Small intestine (tissue), 7 donors: ENCODE data around the gene SNX25. TPM values are rescaled to one million over a fixed set of nuclear protein-coding genes. Genes with fewer than 3 reads are reported as not detected.

Experiments
- DNase-seq, 2 donors: peaks; one replicate each; pipeline versions ENCODE4 v3.0.0 to v3.0.0-alpha.2; 2013
- FAIRE-seq: peaks from 2 replicates; lab custom pipeline; 2012; peaks lifted over from hg19 to GRCh38; lab: Jason Lieb, UNC
- H3K27ac ChIP-seq, 3 donors: one replicate each; pipeline ENCODE4 v1.5.1; 2013; ENCODE audit warnings: low read length in 2 of 3, mild to moderate bottlenecking in 2 of 3, control low read depth in 1 of 3, inconsistent platforms in 1 of 3, low read depth in 1 of 3, moderate library complexity in 1 of 3
- H3K27me3 ChIP-seq, 3 donors: one replicate each; pipeline ENCODE4 v1.6.1; 2013; ENCODE audit warnings: low read length in 3 of 3, inconsistent platforms in 1 of 3; ENCODE audit not compliant: control insufficient read depth in 3 of 3, insufficient read depth in 3 of 3
- H3K36me3 ChIP-seq, 3 donors: one replicate each; pipeline ENCODE4 v1.6.1; 2013; ENCODE audit warnings: low read length in 3 of 3, inconsistent platforms in 1 of 3, low read depth in 1 of 3, mild to moderate bottlenecking in 1 of 3, moderate library complexity in 1 of 3; ENCODE audit not compliant: control insufficient read depth in 3 of 3, insufficient read depth in 2 of 3
- H3K4me1 ChIP-seq, 3 donors: one replicate each; pipeline ENCODE4 v1.6.1; 2013; ENCODE audit warnings: low read length in 2 of 3, inconsistent platforms in 1 of 3, low read depth in 1 of 3, mild to moderate bottlenecking in 1 of 3, moderate library complexity in 1 of 3; ENCODE audit not compliant: control insufficient read depth in 3 of 3, insufficient read depth in 2 of 3
- H3K4me3 ChIP-seq, 3 donors: one replicate each; pipeline ENCODE4 v1.5.1; 2013; ENCODE audit warnings: low read length in 3 of 3, control low read depth in 1 of 3, inconsistent platforms in 1 of 3, low read depth in 1 of 3, mild to moderate bottlenecking in 1 of 3, moderate library complexity in 1 of 3
- H3K9me3 ChIP-seq, 2 donors: one replicate each; pipeline ENCODE4 v1.6.1; 2013; ENCODE audit warnings: low read depth in 1 of 2, low read length in 1 of 2; ENCODE audit not compliant: control insufficient read depth in 2 of 2, insufficient read depth in 1 of 2
- WGBS, 3 donors: extraction: QIAGEN DNeasy Blood & Tissue Kit; methylation state at CpG; one replicate each; pipeline ENCODE4 v1.1.7; 2013; 5-methylcytosine and 5-hydroxymethylcytosine counted together
- polyA plus RNA-seq, 4 donors: library from polyadenylated mRNA; stranded (reverse) in 3 of 4; unstranded in 1 of 4; fragments of 200-250 nt in 3 of 4; fragments of 120-200 nt in 1 of 4; gene quantifications; one replicate each; pipeline versions ENCODE4 v1.2.1 to v1.2.3, GENCODE V29; 2013
- donor health status: healthy with polysubstance abuse.
- donor health status: control.
- donor health status: control.
- donor health status: Bipolar disorder and iron deficiency.
- donor health status: healthy.

Gene SNX25
- polyA plus RNA-seq, 4 donors: 1.9 to 12.6 (median 3.7) TPM

DNA sequence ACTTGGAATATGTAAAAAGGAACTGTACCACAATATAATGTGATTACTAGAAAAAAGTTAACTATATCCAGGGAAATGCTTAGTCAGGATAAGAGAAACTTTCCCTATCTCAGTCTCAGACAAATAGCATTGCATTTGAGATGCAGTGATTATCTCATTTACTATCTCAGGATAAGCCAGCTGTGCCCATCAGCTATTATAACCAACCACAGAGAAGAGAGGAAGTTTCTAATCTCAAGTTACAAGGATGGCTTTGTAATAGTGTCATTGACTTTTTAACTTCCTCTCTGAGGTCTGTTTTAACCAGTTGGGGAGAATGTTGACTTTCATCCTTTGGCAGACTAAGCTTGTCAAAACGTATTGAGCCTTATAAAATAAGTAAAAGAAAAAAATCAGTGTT is 56.5 kb downstream of the SNX25 start:
- DNase-seq (no peak), FAIRE-seq (no peak)
- no peaks in the 10 kb centered on the region for H3K9me3 ChIP-seq
- WGBS, 3 donors: 51 to 69% (median 63%) methylated on average over 1 of the region's 1 CpG
- peaks cover 0 to 7% (median 4%) of the 10 kb centered on the region in 3 donors for H3K36me3 ChIP-seq
- H3K27me3 ChIP-seq: no peaks in the 10 kb centered on the region
- no peaks in the 10 kb centered on the region for H3K4me1 ChIP-seq
- H3K27ac ChIP-seq: no peak overlapping the region
- H3K4me3 ChIP-seq: no peak overlapping the region

DNA sequence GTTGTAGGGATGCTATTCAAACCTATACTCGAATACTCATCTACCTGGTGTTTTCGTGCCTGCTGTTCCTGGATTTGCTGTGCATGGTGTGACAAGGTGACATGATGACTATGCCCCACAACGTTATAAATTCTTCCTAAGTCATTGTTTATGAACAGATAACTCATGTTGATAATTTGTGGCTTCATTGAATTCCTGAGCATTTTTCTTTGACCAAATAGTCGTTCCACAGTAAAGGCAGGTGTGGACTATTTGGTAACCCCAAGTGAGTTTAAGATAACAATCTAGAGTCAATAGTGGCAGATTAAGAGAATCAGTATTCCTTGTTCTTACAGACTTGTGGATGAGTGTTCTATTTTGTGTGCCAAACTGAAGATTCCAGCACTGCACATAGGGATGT is 59.9 kb downstream of the SNX25 start:
- DNase-seq (no peak), FAIRE-seq (no peak)
- no peak overlapping the region for H3K4me3 ChIP-seq
- H3K27me3 ChIP-seq: no peaks in the 10 kb centered on the region
- H3K27ac ChIP-seq: no peak overlapping the region
- H3K9me3 ChIP-seq: no peaks in the 10 kb centered on the region
- peaks cover 0 to 7% (median 4%) of the 10 kb centered on the region in 3 donors for H3K36me3 ChIP-seq
- 65 to 68% (median 67%) methylated on average over 4 of the region's 4 CpGs for WGBS, 3 donors
- H3K4me1 ChIP-seq: no peaks in the 10 kb centered on the region

DNA sequence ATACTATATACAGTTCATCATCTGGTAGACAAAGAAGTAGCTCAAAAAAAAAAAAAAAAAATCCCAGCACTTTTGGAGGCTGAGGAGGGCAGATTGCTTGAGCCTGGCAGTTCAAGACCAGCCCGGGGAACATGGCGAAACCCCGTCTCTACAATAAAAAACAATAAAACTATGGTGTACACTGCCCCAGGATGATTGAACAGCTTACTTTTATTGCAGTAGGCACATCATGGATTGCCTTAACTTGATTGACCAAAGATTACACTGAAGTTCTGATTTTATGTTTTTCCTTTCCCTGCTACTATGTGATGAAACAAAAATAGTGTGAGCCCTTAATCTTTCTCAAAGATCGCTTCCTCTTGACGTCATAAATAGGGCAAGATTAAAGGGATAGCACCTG is 60.6 kb downstream of the SNX25 start:
- DNase-seq (no peak), FAIRE-seq (no peak)
- Histone ChIP-seq H3K36me3 (peaks cover 0 to 7% (median 3%) of the 10 kb centered on the region in 3 donors), H3K27me3 (no peaks in the 10 kb centered on the region), H3K9me3 (no peaks in the 10 kb centered on the region), H3K4me1 (no peaks in the 10 kb centered on the region), H3K27ac (no peak overlapping the region), H3K4me3 (no peak overlapping the region)
- WGBS, 3 donors: 81 to 88% (median 85%) methylated on average over 5 of the region's 5 CpGs

DNA sequence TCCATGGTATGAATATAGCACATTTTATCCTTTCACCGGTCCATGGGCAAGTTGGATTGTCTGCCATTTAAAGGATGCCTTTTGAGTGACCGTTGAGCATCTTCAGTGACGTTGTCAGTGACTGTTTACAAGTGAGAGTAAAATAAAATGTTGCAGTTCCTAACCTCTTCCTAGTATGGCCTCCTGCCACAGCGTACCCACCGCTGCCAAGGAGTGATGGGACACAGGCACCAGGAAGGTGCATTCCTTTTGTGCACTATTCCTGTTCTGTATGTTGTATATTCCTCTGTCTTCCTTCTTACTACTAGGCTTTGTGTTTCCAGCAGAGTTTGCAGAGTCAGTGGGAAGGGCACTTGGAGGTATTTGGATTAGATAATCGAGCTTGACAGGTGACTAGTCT is 61.5 kb downstream of the SNX25 start:
- Histone ChIP-seq H3K27ac (no peak overlapping the region), H3K4me1 (no peaks in the 10 kb centered on the region), H3K36me3 (peaks cover 0 to 7% (median 2%) of the 10 kb centered on the region in 3 donors), H3K9me3 (no peaks in the 10 kb centered on the region), H3K27me3 (no peaks in the 10 kb centered on the region), H3K4me3 (no peak overlapping the region)
- DNase-seq (no peak), FAIRE-seq (no peak)
- WGBS, 3 donors: 90 to 94% (median 94%) methylated on average over 6 of the region's 6 CpGs

DNA sequence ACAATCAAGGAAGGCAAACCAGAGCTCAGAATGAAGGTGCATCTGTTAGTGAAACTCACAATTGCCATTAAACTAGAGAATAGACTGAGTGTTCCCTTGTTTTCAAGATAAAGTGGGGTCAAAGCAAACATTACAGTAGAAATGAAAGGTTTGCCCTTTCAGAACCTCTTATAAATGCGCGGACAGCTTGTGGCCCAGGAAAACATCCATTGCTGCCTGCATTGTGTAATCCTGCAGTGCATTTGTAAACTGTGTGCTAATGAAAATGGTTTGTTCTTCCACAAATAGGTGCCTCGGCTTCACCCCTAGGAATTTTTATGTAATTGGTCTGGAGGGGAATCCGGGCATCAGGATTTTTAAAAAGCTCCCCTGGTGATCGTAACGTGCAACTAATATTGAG is 62.8 kb downstream of the SNX25 start:
- no peak for FAIRE-seq
- no peaks in the 10 kb centered on the region for H3K4me1 ChIP-seq
- WGBS, 3 donors: 96 to 98% (median 97%) methylated on average over 6 of the region's 6 CpGs
- DNase-seq: no peak
- H3K27me3 ChIP-seq: no peaks in the 10 kb centered on the region
- no peaks in the 10 kb centered on the region for H3K9me3 ChIP-seq
- H3K4me3 ChIP-seq: no peak overlapping the region
- H3K27ac ChIP-seq: no peak overlapping the region
- peaks cover 0 to 9% (median 2%) of the 10 kb centered on the region in 3 donors for H3K36me3 ChIP-seq

DNA sequence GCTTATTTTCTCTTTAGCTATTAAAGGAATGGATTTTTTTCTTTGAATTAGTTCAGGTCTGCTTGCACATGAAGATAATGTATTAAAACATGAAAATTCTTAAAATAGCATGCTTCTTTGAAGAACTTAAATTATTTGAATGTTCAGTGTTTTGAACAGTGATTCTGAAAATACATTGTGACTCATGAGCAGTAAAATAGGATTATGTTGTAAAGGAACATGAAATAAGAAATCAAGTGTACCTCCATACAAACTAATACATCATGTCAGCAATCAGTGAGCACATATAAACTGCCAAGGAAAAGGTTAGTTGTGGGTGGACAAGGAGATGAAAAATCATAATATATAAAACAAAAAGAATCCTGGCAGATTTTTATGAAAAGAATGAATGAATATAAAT is 66.1 kb downstream of the SNX25 start:
- peaks cover 0 to 9% (median 0%) of the 10 kb centered on the region in 3 donors for H3K36me3 ChIP-seq
- no peaks in the 10 kb centered on the region for H3K9me3 ChIP-seq
- H3K4me3 ChIP-seq: no peak overlapping the region
- H3K4me1 ChIP-seq: no peaks in the 10 kb centered on the region
- DNase-seq (no peak), FAIRE-seq (no peak)
- no peaks in the 10 kb centered on the region for H3K27me3 ChIP-seq
- H3K27ac ChIP-seq: no peak overlapping the region

DNA sequence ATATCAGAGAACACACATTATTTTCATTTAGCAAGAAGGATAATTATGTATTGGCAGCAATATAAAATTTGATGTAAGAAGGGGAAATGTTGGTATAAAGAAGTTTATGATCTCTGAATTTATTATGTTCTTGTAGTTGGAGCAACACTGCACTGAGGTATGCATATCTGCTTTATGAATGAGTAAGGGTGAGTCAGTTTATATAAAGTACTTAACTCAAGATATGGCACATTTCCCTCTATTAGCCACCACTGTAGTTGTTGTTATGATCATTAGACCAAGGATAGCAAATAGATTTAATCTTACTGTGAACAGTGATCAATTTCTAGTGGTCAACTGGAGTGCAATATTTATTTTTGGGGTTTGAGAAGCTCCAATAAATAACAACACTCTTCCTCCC is 66.6 kb downstream of the SNX25 start:
- H3K36me3 ChIP-seq: peaks cover 0 to 9% (median 0%) of the 10 kb centered on the region in 3 donors
- no peaks in the 10 kb centered on the region for H3K27me3 ChIP-seq
- H3K9me3 ChIP-seq: no peaks in the 10 kb centered on the region
- no peak overlapping the region for H3K27ac ChIP-seq
- H3K4me1 ChIP-seq: no peaks in the 10 kb centered on the region
- H3K4me3 ChIP-seq: no peak overlapping the region
- FAIRE-seq: no peak
- no peak for DNase-seq

DNA sequence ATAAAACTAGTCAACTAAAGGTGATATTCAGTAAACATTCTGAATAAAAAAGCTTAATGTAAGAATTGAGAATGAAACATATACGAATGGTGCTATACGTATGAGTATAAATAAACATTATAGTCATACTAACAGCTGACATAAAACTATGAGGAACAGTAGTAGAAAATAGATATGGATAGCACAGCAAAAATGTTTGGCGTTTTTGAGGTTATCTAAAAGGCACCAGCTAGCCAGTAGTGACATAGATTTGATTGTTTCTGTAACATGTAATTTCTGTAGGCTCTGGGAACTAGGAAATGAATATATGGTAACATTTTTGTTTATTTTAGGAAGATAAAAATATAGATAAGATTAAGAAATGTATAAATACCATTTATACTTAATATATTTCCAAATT is 69.3 kb downstream of the SNX25 start:
- Histone ChIP-seq H3K4me1 (no peaks in the 10 kb centered on the region), H3K9me3 (no peaks in the 10 kb centered on the region), H3K36me3 (peaks cover 0 to 6% (median 0%) of the 10 kb centered on the region in 3 donors), H3K27ac (no peak overlapping the region), H3K27me3 (no peaks in the 10 kb centered on the region), H3K4me3 (no peak overlapping the region)
- FAIRE-seq (no peak), DNase-seq (no peak)
- WGBS, 3 donors: 87 to 92% (median 91%) methylated on average over 3 of the region's 3 CpGs

DNA sequence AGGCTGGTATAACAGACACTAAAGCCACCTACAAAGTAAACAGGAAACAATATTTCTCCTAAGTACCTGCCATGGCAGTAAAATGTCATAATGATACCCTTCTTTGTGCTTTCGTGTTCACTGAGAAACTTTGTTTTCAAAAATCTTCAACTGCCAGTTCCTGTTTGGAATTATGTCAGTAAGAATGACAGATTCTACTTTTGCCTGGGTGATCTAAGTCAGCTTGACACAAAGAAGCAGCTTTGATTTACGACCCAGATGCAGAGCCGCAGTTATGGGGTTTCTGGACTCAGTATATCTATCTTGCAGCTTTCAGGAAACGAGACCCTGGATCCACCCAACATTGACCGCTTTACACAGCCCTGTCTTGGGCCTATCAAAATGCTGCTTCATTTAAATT is 71.2 kb downstream of the SNX25 start:
- DNase-seq: no peak
- H3K9me3 ChIP-seq: no peaks in the 10 kb centered on the region
- H3K27me3 ChIP-seq: no peaks in the 10 kb centered on the region
- FAIRE-seq: no peak
- WGBS, 3 donors: 69 to 80% (median 78%) methylated on average over 5 of the region's 5 CpGs
- H3K36me3 ChIP-seq: peaks cover 0 to 6% (median 0%) of the 10 kb centered on the region in 3 donors
- no peaks in the 10 kb centered on the region for H3K4me1 ChIP-seq
- H3K27ac ChIP-seq: no peak overlapping the region
- H3K4me3 ChIP-seq: no peak overlapping the region
